ENCODE measurements around the gene TRABD2B.

The TRABD2B gene

GRCh38 chr1:47761201-47761930 lies 235.8 kb downstream of the TRABD2B start:
- TF ChIP-seq ZFX (IDR thresholded peaks at IDR 0.05; ENCODE audit: borderline replicate concordance) = no peak
- no peak for TF ChIP-seq CTCF (IDR thresholded peaks at IDR 0.05)
- no peak overlapping the region for H3K27ac ChIP-seq

DNA sequence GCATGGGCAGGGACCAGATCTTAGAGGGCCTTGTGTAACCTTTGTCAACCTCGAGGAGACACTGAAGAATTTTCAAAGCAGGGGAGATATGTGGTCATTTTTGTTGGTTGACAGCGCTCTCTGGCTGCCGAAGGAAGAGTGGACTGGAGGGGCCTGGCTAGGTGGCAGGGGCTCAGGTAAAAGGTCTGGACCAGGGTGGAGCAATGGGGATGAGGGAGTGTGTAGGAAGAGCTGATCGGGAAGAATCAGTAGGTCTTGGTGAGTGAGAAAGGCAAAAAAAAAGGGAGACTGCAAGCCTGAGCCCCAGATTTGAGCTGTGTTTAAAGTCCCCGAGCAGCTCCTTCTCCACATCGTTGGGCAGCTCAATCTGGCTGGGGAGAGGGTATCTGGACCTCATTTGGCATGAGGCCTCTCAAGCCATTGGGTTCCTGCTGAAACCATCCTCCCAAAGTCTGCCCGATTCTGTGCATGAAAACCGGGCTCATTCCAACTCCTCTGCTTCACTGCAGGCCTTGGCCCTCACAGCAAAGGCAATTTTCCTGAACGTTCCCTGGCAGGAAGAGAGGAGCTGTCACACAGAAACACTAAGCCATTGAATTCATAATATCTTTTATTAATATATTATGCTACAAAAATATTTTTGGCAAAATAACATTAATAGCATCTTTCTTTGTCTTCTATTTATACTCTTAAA lies 237.1 kb downstream of the TRABD2B start:
- H3K27ac ChIP-seq = no peak overlapping the region
- TF ChIP-seq CTCF (IDR thresholded peaks at IDR 0.05) (no peak), ZFX (IDR thresholded peaks at IDR 0.05; ENCODE audit: borderline replicate concordance) (no peak)

DNA sequence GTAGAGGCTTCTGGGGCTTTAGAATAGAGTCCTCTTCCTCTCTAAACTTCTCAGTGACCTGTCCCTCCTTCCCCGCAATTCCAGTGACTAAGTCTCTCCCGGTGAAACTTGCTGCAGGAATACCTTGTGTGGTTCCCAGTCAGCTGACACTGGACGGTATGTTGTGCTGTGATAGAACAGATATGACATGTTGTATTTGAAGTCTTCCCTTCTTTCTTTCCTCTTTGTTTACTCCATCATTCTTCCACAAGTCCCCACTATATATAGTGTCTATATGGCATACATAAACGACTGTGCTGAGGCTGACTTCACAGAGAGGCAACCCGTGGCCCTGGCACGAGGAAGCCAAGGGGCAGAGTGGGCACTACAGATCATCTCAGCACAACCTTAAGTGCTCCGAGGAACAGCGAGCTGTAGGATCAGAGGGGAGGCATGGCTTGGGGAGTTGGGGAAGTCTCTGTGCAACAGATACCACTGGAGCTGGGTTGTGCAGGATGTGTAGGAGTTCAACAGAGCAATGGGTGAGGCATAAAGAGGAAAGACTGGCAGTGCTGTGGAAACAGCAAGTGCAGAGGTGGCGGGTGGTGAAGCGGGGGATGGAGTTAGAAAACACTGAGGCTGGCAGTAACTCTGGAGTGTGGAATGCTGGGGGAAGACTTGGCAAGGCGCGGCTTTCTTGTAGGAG lies 237.8 kb downstream of the TRABD2B start:
- no peak overlapping the region for H3K27ac ChIP-seq
- TF ChIP-seq CTCF (IDR thresholded peaks at IDR 0.05) (no peak), ZFX (IDR thresholded peaks at IDR 0.05; ENCODE audit: borderline replicate concordance) (no peak)

GRCh38 chr1:47758341-47759250 lies 238.6 kb downstream of the TRABD2B start:
- no peak overlapping the region for H3K27ac ChIP-seq
- TF ChIP-seq ZFX (IDR thresholded peaks at IDR 0.05; ENCODE audit: borderline replicate concordance) (no peak), CTCF (IDR thresholded peaks at IDR 0.05) (no peak)

DNA sequence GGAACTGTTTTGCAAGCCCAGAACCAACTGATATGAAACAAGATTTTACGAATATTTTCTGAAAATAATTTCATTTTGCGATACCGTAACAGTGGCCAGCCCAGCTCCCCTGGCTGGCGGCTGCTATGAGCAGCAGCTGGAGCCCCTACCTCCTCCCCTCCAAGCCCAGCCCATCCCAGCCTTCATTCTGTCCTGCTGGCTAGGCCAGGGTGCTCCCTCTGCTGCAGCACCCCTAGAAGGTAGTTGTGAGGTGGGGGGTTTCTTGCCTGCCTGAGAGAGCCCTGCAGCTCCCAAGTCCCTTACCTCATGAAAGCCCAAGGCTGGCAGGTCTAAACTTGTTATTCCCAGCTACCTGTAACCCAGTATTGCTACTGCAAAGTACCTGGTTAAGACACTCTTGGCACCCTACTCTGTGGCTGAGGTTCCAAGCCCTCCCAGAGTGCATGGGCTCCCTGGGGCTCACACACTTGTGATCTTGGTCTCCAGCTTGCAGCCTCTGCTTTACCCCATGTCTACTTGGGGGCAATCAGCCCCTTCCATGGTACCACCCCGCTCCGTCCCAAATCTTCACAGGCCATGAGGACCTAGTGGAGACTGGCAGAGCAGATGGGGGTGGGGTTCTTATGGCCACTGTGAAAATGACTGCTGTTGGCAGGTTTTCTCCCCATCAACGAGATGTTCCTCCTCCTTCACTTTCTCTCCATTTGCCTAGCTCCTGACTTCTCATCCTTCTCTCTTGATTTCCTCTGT lies 239.8 kb downstream of the TRABD2B start:
- no peak overlapping the region for H3K27ac ChIP-seq
- TF ChIP-seq CTCF (IDR thresholded peaks at IDR 0.05) (no peak), ZFX (IDR thresholded peaks at IDR 0.05; ENCODE audit: borderline replicate concordance) (no peak)

DNA sequence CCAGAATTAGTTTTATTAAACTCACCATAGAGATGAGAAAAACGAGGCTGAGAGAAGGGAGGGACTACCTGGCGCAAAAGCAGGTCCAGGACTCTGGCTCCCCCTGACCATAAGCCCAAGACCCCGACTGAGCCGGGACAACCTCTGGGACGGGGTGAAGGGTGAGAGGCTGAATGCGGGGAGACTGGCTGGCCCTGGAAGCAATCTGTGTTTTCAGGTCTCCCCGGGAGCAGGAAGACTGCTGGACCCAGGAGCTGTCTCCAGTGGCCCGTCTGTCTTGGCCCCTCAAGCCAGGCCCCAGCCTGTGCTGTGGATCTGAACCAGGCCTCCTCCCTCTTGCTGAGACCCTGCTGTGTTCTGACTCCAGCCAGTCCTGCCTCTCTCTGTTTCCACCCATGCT lies 240.8 kb downstream of the TRABD2B start:
- TF ChIP-seq CTCF (IDR thresholded peaks at IDR 0.05) = no peak
- no peak for TF ChIP-seq ZFX (IDR thresholded peaks at IDR 0.05; ENCODE audit: borderline replicate concordance)
- no peak overlapping the region for H3K27ac ChIP-seq
